PC-9 (cell line): Measurements from ENCODE around the gene ADARB2.

Experiments
- CTCF ChIP-seq: fragments of 200-600 bp; sonication (generic); conservative IDR thresholded peaks from 2 replicates; pipeline ENCODE4 v1.6.1; 2017; ENCODE audit warnings: mixed run types, antibody characterized with exemption, mild to moderate bottlenecking, moderate library complexity
- EZH2 ChIP-seq: fragments of 200-600 bp; sonication (generic); IDR thresholded peaks from 2 replicates; pipeline ENCODE4 v1.8.0; 2017; ENCODE audit warnings: antibody characterized with exemption, low read depth

DNA sequence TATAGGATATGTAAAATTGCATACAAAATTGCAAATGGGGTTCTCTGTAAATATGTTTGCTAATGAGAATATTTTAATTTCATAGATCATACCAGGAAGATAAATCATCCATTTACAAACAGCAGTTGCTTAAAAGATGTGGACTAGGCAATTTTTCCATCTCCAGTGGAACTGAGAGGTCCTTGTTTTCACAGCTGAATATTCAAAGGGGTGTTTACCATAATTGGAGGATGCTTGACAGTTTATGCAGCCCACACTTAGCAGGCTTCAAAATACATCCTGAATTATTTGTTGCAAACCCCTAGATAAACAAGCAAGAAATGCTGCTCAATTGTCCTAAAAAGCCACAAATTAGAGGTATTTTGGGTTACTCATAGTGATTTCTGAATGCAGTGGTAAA lies 69.9 kb downstream of the ADARB2 start:
- TF ChIP-seq EZH2 = no peak
- no peak for TF ChIP-seq CTCF
